Epithelial cell of prostate (primary cell): ENCODE results near the gene USP47.

Experiments used
- DNase-seq: peaks from one replicate; pipeline ENCODE4 v3.0.0-alpha.2; 2011; ENCODE audit warnings: low read depth, low spot score
- H3K27ac ChIP-seq: fragments of 450-650 bp; 2 replicates; pipeline ENCODE4 v1.5.1; 2017; ENCODE audit warnings: mild to moderate bottlenecking

USP47 gene

DNA sequence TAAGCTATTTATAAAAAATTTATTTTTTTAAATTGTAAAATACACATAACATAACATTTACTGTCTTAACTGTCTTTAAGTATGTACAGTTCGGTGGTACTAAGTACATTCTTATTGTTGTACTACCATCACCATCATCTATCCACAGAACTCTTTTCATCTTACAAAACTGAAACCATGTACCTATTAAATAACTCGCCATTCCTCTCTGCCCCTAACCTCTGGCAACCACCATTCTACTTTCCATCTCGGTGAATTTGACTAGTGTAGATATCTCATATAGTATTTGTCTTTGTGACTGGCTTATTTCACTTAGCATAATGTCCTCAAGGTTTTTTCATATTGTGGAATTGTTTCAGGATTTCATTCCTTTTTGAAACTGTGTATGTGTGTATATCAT lies 22.6 kb downstream of the USP47 start:
- DNase-seq = no peak
- H3K27ac ChIP-seq = no peak overlapping the region

DNA sequence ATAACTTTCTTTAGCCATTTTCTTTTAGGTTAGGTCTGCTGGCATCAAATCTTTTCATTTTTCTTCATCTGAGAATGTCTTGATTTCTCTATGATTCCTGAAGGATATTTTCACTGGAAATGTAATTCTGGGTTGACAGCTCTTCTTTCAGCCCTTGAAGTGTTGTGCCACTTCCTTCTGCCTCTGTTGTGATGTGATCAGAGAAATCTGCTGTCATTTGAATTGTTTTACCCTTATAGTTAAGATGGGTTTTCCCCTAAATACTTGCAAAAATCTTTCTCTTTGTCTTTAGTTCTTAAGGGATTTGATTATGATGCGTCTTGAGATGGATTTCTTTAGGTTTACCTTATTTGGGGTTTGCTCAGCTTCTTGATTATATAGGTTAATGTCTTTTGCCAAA lies 23.0 kb downstream of the USP47 start:
- H3K27ac ChIP-seq = no peak overlapping the region
- DNase-seq = no peak

DNA sequence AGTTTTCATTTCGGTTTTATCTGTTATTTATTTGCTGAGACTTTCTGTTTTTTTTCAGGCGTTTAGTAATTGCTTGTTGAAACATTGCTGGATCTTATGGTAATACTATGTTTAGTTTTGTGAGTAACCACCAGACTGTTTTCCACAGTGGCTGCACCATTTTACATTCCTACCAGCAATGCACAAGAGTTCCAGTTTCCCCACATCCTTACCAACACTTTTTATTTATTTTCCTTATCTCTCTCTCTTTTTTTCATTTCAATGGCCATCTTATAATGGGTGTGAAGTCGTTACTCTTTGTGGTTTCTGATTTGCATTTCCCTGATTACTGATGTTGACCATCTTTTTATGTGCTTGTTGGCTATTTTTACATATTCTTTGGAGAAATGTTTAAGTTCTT lies 23.7 kb downstream of the USP47 start:
- no peak for DNase-seq

DNA sequence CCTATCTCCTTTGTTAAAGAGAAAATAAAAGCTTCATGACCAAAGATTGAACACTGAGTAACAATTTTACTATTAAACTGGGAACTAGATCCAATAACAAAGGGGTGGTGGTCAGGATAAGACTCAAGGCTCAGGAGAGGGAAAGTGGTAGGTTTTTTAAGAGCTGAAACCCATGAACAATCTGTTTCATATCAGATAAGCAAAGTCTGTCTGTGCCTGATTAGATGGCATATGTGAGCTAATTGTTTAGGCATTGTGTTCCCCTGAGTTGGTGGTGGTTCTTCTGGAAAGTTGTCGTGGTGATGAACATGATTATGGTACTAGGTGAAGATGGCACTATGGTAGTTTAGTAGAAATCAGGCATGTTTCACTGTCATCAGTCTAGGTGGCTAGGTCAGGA lies 24.4 kb downstream of the USP47 start:
- no peak for DNase-seq
- no peak overlapping the region for H3K27ac ChIP-seq

More for the DNA sequence above, 23.7 kb downstream of the USP47 start:
- H3K27ac ChIP-seq = no peak overlapping the region

DNA sequence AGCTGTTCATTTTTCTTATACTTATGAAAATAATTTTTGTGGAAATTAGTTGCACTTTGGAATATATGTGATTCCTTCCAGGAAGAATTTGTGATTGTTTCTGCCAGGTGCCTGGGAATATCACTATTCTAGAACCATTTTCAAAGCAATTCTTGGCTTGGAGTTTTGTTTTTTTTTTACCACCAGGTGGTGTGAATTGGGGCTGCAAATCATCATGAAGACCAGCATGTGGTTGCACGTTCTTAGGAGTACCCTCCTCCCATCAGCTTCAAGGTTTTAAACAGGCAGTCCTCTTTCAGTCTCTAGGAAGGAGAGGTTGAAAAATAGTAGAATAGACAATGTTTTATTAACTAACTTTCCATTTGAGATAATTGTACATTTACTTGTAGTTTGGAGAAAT lies 25.9 kb downstream of the USP47 start:
- no peak for DNase-seq
- no peak overlapping the region for H3K27ac ChIP-seq

DNA sequence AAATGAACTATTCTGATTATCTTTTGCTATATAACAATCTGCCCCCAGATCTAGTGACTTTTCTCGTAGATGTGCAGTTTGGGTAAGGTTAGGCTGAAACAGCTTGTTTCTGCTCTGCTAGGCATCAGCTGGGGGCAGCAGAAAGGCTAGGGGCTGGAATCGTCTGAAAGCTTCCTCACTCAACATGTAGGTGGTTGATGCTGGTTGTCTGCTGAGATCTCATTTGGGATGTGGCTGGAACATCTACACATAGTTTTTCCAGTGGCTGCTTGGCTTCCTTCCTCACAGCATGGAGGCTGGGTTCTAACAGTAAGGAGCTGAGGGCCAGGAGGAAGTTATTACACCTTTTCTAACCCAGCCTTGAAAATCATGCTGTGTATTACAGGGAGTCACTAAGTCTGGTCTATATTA lies 30.2 kb downstream of the USP47 start:
- no peak for DNase-seq
- no peak overlapping the region for H3K27ac ChIP-seq

DNA sequence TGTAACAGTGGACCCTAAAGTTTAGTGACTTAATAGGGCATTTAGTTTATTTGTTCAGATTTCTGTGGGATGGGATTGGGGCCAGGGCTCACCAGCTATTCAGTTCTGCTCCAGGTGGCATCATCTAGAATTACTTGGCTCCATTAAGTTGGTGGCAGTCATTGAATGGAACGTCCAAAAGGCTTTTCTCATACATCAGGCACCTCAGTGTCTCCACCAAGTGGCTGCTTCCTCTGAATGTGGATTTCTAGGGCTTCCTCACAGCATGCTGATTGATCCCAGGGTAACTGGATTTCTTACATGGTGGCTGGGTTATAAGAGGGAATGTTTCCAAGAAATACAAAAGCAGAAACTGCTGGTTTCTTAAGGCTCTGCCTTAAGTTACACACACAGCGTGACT lies 34.7 kb downstream of the USP47 start:
- DNase-seq = no peak
- no peak overlapping the region for H3K27ac ChIP-seq

DNA sequence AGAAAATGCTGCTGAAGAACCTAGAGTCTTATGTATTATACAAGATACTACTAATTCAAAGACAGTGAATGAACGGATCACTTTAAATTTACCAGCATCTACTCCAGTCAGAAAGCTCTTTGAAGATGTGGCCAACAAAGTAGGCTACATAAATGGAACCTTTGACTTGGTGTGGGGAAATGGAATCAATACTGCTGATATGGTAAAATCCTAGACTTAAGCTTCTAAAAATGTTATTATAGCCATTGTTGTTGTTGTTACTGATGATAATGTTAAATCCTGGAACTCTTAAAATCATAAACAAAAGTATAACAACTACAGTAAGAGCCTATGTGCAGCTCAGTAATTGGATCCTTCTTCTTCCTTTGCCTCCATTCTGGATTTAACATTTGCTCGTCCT lies 38.4 kb downstream of the USP47 start:
- H3K27ac ChIP-seq = no peak overlapping the region
- no peak for DNase-seq

DNA sequence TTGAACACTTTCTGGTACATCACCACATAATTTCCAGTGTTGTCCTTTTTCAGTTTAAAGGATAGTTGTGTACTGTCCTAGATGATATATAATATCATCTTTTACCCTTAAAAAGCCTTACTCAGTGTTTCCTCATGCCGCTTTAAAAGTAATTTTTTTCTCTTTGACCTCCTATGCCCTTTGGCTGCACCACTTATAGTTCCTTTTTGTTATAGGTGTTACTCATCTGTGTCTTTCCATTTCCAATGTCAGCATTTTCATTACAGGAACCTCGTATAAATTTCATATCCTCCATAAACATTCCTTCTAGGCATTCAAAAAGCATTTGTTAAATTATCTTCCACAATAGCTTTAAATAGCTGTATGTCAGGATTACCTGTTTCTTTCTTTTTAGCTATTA lies 40.8 kb downstream of the USP47 start:
- no peak overlapping the region for H3K27ac ChIP-seq
- DNase-seq = no peak

DNA sequence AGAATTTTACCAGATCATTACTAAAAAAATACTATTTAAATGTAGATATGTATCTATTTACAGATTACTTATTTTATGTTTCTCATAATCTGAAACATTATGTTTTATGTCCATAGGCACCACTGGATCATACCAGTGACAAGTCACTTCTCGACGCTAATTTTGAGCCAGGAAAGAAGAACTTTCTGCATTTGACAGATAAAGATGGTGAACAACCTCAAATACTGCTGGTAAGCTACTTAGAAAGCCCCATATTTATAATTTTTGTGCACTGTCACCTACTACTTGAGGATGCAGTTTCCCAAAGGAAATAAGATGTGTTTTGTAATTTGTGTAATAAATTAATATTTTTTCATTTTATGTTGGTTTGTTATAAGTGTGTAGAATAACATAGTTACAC lies 42.6 kb downstream of the USP47 start:
- no peak for DNase-seq
- H3K27ac ChIP-seq = no peak overlapping the region

DNA sequence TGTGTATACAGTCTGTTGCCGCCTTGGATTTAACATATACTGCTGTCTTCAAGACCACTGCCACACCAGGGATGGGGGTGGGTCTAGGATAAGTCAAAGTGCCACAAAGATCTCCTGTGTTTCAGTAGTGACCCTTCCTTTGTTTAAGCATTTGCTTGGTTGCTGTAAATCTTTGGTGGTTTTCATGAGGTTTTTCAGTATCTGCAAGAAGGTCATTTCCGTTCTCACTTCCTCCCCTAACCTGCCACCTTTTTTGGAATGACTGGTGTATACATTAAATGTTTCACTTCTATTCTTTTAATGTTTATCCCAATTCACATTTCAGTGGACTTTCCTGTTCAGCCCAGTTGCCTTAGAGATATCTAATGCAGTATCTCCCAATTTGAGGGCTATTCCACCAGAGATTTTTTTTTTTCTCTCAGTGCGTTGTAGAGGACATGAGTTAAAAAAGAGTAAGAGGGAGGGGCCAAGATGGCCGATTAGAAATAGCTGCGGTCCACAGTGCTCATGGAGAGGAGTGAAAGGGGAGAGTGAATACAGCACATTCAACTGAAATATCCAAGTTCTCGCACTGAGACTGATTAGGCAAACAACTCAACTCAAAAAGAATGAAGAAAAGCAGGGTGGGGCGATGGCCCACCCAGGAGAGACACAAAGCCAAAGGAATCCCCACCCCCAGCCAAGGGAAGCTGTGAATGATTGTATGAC lies 43.2 kb downstream of the USP47 start:
- H3K27ac ChIP-seq = no peak overlapping the region
- no peak for DNase-seq

DNA sequence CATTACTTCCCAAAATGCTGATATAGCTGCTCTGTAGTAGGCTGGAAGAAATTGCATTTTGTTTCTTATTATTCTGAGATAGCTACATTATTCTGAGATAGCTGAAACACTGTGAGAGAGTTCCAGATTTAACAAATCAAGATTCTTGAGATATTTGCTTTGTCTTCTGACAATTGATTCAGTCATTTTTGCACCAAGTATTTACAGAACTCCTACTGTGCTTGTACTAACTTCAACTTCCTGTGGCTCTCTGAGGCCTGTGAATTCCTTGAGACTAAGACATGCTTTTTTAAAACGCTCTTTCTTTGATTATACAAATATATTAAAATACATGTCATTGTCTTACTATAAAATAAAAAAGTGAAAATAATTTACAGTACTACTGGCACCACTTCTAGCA lies 52.7 kb downstream of the USP47 start:
- DNase-seq = no peak
- no peak overlapping the region for H3K27ac ChIP-seq

DNA sequence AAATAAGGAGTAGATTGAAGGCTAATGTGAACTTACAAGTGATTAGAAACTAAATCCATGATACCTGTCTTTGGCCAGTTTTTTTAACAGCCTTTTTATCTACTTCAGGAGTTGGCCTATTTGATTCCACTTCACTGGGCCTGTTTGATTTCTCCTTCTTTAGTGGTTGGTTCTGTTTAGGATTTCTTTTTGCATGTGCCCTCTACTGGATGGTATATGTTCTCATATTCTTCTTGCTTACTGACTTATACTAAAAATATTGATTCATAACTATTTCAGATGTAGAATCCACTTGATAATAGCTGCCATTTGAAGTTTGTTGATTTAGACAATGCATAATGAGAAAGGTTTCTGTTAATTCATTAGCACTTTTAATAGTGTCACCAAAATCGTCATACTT lies 53.9 kb downstream of the USP47 start:
- DNase-seq = no peak
- no peak overlapping the region for H3K27ac ChIP-seq

DNA sequence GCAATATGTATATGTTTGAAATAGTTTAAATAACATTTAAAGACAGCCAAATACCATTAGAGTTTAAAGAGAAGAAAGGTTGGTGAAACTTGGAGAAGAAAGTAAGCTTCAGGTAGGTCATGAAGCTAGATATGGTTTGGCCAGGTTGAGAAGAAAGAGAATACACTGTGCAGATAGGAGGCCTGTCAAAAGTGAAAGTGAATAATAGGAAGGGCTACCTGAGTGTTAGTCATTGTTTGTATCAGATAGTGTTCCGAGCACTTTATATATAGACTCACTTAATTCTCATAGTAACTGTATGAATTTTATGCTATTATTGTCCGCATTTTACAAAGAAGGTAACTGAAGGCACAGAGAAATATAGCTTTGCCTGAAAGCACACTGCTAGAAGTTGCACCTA lies 56.9 kb downstream of the USP47 start:
- DNase-seq = no peak
- no peak overlapping the region for H3K27ac ChIP-seq

DNA sequence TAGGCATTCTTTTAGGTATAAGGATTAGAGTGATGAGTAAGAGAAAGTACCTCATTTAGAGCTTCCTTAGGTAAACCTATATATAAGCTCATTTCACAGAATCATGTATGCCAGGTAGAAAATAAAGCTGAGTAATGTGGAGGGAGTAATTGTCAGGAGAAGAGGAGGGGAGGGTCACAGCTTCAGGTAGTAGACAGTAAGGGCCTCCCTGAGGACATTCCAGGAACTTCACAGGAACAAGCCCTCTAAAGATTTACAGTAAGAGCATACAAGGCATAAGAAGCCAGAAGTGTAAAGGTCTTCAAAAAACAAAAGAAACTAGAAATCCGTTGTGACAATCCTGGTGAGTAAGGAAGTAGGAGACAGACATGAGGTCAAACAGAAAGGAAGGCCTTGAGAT lies 57.6 kb downstream of the USP47 start:
- H3K27ac ChIP-seq = no peak overlapping the region
- no peak for DNase-seq

DNA sequence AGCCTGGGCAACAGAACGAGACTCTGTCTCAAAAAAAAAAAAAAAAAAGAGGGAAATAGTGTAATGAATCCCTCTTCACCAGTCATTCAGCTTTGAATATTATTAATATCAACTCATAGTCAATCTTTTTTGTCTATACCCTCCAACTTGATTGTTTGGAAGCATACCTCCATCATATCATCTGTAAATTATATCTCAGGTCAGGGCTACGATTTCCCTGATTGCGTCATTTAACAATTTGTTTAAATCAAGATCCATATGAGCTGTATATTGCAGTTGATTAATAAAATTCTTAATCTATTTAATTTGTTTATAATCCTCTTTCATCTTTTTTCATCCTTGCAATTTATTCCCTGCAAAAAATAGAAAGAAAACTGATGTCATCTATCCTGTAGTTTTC lies 60.2 kb downstream of the USP47 start:
- H3K27ac ChIP-seq = no peak overlapping the region

DNA sequence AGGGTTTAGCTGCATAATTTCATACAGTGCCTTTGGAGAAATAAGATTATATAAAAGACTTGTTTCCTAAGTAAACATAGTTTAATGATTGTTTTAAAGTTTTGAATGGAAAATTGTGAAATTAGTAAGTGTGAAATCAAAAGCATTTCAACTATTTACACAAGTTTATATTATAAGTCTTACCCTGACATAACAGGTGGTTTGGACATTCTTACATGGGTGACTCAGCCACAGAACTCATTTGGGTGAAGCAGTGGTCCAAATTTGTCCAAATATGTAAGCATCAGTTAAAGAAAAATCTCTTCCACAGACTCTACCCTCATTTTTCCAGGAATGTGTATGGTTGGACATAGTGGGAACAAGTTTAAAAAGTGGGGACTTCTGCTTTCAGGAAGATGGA lies 68.0 kb downstream of the USP47 start:
- no peak for DNase-seq
- H3K27ac ChIP-seq = no peak overlapping the region

More for the DNA sequence above, 60.2 kb downstream of the USP47 start:
- no peak for DNase-seq

DNA sequence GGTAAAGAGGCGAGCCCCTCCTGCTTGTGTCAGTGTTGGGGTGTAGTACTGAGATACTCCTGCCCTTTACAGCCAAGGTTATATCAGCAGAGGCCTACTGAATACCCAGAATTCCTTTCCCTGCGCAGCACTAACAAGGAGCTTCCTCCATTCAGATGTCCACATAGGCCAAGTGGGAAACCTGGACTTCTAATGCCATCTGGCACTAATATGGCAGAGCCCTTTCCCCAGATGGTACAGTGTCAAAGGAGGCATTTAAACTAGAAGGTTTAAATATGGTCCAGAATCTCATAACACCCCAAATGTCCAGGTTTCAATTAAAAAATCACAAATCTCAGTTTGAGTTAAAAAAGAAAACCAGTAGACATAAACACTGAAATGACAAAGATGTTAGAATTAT lies 68.8 kb downstream of the USP47 start:
- no peak overlapping the region for H3K27ac ChIP-seq
- DNase-seq = no peak

DNA sequence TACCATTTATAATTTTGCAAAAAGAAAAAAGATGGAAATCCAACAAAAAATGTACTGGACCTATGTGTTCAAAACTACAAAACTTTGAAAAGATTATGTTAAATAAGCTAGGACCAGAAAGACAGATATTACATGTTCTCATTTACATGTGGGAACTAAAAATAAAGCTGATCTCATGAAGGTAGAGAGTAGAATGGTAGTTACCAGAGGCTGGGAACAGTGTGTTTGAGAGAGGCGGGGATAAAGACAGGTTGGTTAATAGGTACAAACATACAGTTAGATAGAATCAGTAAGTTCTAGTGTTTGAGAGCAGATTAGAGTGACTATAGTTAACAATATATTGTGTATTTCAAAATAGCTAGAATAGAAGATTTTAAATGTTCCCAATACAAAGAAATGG lies 71.6 kb downstream of the USP47 start:
- no peak for DNase-seq
- no peak overlapping the region for H3K27ac ChIP-seq

DNA sequence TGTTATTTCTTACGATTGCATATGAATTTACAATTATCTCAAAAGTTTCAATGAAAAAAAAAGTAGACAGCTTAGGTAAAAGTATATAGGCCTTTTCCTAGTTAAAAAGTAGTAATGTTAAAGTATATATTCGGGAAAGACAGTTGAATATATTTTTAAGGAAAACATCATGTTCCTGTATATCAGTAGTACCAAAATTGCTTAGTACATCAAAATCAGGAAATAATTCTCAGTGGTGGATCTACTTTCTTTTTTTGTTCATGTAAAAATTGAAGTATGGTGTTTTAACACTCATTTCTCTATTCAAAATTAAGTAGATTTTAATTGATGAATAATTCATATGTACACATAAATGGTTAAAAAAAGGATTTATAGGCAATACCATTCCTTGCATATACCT lies 73.9 kb downstream of the USP47 start:
- DNase-seq = no peak
- H3K27ac ChIP-seq = no peak overlapping the region

DNA sequence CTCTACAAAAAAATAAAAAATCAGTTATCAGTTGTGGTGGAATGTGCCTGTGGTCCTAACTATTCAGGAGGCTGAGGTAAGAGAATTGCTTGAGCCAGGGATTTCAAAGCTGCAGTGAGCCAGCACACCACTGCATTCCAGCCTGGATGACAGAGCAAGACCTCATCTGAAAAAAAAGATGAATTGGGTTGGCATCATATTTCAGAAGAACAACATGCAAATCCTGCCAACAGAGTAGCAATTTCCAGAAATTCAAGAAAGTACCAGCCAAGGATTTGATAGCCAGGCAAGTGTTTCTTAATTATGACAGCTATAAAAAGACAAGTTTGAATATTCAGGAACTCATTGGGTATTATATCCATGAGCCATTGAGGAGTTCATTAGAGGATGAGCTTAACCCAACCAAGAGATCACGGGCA lies 75.2 kb downstream of the USP47 start:
- DNase-seq = no peak
- no peak overlapping the region for H3K27ac ChIP-seq

DNA sequence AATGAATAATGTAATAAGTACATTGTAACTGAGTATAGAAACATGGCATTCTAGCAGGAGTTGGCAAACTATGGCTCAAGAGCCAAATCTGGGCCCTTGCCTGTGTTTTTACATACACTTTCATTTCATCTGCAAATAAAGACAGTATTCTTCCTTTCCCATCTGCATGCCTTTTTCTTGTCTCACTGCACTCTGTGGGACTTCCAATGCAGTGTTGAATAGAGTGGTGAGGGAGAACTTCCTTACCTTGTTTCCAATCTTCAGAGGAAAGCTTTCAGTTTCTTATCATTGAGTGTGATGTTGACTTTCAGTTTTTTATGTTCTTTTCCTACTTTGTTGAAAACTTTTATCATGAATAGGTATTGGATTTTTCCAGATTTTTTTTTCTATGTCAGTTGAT lies 82.1 kb downstream of the USP47 start:
- no peak overlapping the region for H3K27ac ChIP-seq
- DNase-seq = no peak

DNA sequence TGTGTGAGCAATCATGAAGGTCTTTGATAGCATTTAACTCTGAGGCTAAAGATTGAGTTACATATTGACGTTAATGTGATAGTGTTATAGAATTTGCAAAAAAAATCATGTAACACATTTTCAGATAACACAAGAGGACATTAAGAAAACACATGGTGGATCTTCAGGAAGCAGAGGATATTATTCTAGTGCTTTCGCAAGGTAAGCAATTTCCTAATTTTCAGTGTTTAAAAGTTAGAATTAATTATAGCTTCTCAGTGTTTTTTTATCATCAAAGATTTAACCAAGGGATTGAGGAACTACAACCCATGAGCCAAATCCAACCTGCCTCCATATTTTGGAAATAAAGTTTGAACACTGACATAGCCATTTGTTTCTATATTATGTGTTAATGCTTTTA lies 88.1 kb downstream of the USP47 start:
- no peak for DNase-seq
- no peak overlapping the region for H3K27ac ChIP-seq
